ENCODE measurements around the gene LMAN2.

The LMAN2 gene

DNA sequence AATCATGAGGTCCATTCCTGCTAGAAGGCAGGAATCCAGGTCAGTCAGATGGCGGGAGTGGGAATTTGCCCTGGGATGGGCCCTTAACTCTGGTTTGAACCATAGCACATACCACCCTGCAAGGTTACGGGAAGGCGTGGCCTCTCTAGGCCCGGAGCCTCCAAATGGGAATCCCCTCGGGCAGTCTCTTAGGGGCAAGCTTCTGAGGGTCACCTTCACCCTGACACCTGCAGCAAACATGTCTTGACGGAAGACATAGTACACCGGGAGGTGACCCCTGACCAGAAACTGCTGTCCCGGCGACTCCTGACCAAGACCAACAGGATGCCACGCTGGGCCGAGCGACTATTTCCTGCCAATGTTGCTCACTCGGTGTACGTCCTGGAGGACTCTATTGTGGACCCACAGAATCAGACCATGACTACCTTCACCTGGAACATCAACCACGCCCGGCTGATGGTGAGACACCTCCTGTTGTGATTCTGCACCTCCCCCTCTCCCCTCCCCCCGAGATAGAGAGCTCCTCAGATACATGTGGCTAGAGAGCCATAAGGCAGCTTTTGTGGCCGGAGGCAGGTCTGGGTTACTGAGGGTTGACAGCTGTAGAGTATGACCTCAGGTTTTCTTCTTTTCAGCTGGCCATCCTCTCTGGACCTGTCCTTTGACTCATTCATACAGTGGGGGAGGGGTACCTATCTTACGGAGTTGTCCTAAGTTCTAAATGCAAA is 46.9 kb downstream of the LMAN2 start:
- DNase-seq, result no peak

DNA sequence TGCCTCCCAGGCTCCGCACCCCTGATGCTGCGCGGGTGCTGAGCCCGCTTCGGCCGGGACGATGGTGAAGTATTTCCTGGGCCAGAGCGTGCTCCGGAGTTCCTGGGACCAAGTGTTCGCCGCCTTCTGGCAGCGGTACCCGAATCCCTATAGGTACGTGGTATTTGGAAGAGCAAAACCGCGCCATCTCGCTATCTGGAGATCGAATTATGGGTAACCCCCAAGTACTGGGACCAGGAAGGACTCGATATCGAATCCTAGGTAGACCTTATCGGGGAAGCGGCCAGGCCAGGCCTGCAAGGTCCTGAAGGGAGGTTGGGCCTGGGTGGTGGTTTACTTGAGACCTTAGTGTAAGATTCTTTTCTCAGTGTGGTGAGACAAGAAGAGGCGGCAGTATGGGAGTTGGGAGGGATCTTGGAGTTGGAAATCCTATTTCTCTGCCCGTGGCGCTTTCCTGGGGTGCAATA is 47.5 kb downstream of the LMAN2 start:
- no peak for DNase-seq

DNA sequence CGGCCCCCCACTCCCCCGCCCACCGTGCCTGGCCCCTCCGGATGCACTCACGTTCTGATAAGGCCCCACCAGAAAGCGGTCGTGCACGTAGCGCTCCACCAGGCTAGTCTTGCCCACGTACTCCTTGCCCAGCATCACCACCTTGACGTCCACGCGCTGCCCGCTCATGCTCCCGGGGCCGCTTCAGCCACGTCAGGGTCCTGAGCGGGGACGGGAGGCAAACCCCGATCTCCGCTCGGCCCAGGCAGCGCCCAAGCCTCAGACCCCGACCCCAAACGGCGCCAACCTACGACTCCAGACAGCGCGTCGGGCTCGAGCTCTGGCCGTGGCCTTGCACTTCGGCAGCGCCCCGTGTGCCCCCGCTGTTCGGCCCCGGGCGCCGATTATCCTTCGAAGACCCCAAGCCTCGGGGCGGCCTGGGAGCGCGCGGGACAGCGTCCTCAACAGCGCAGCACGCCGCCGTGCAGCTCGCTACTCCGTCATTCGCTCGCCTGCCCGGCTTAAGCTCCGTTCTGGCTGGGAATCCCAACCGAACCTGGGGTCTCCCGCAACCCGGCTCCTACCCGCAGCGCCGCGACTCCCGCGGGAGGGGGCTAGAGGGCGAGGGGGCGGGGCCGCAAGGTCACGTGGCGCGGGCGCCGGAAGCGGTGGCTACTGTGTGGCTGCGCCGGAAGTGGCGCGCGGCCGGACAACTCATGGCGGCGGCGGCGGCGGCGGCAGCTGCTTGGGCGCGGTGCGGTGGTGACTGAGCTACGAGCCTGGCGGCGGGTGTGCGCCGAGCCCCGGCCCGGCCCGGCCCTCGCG is 48.1 kb downstream of the LMAN2 start, which contains the start of the genes PRELID1 and RAB24:
Gene PRELID1 (plus strand): TSS at position 679 of the 804 bp plus-strand sequence. CDS start 187 bp downstream, outside the sequence.
Gene RAB24 (minus strand): TSS at position 599 of the 804 bp plus-strand sequence. CDS start 431 bp downstream, at position 168.
- DNase-seq, result peak; percentile 86

DNA sequence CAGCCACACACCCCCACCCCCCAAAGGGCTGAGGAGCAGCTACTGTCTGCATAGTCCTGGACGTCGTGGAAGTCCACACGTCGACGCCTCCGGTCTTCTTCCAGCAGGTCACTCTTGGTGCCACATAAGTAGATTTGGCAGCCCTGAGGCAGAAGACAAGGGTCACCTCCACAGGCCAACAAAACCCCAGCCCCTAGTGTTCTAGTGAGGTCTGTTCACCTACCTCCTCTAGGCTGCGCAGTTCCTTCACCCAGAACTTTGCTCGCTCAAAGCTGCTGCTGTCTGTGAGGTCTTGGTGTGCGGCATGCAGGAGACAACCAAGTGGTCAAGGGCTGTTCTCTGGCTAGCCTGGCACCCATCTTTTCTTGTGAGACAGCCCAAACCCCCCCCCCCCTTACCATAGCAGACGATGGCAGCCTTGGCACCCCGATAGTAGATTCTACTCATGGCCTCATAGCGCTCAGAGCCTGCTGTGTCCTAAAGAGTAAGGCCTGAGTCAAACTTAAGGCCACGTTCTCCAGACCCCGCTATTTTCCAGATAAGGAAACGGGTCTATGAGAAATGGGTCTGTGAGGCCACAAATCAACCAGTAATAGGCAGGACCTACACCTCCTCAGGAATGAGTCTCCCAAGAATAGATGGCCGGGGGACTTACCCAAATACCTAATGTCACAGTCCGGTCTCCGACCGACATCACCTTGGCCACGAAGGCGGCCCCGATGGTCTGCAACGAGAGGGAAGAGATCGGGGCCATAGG is 48.9 kb downstream of the LMAN2 start:
- no peak for DNase-seq

DNA sequence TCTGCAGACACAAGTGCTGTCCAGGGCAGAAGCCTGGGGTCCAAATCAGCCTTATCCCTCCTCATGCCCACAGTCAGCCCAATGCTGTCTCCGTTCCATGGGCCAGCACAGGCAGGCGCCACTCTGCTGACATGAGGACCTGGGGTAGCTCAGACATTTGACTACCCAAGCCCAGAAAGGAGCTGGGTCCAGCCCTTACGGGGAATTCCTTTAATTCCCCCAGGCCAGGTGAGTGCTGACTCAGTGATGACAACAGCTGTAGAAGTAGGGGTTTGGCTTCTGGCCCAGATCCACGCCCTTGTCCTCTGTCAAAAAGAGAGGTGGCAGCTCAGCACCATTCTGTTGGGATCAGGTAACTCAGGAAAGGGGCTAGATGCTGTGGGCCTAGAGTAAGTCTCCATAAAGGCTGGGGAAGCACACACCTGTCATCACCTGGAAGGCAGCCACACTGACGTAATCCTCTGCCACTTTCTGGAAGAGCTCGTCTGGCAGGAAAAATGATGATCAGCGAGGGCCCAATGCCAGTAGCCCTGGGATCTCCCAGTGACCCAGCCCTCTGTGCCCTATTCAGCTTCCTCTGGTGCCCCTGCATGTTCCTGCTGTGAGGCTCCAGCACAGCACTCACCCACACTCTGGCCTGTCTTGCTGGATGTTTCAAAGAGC is 49.8 kb downstream of the LMAN2 start:
- peak; percentile 83 for DNase-seq

DNA sequence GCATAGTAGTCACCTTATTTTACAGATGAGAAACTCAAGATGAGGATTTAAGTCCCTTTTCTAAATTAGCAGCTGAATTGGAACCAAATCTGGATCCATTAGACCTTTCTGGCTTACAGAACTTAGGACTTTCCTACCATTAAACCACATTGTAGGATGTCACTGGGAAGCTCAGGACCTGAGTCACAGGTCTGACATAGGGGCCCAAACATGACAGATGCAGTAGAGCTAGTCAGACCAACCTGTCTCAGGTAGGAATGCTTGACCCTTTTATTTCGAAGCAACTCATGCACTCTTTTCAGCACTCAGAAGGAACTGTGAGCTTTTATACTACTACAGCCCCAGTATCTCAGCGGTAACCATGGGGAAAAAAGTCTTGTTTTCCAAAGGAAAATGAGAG is 50.5 kb downstream of the LMAN2 start:
- DNase-seq, result no peak

DNA sequence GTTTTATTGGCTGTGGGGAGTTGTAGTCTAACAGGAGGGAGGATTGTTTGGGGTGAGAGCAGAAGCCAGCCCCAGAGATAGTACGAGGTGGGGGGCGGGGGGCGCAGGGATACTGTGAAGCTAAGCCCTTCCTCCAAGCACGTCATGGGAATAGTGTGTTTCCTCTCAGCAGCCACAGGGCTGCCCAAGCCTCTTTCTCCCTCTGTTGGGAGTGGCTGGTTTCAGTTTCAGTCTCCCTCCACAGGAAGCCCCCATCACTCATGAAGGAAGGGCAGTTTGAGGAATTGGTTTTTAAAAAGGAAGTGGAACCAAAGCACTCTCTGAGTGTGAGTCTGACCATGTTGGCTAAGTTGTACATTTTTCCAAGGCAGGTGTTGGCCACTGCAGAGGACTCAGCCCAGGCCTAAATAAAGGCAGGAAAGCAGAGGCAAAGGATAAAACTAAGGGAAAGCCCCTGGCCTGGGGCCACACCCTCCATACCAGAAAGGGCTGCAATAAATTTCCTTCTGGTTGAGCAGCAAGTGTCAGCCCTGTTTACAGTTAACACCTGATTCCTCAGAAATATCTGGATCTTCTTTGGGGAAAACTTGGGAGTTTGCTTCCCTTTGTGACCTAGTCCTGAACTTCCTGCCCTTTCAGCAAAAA is 51.1 kb downstream of the LMAN2 start:
- DNase-seq, result no peak

DNA sequence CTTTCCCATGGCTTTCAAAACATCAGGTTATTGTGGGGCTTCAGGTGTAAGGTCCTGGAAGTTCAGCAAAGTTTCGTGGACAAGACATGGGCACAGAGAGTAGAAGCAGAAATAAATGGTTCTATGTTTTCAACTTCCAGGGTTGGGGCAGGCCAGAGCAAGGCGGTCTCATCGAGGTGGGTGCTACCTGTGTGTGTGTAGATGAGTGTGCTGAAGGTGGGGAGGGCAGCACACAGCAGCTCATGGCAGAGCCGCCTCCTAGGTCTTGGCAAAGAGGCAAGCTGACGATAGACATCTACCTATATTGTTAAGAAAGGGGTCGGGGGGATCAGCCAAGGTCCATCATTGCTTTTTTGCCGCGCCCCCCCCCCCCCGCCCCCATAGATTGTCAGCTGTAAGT is 51.8 kb downstream of the LMAN2 start:
- DNase-seq, result no peak

DNA sequence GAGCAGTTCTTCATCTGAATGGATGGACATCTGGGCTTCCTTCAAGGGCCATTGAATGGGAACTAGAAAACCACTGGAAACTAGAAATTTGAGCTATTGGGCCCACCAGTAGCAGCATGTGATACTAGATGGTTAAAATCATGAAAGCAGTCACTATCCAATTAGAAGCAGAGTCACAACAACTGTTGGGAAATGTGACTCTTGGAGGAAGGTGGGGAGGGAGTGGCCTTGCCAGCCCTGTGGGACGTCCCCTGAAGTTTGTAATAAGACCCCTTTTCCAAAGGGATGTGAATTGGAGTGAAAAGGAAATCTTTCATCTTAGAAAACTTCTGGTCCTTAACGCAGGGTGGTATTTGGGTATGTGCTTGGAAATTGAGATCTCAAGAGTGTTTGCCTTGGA is 53.5 kb downstream of the LMAN2 start:
- no peak for DNase-seq

DNA sequence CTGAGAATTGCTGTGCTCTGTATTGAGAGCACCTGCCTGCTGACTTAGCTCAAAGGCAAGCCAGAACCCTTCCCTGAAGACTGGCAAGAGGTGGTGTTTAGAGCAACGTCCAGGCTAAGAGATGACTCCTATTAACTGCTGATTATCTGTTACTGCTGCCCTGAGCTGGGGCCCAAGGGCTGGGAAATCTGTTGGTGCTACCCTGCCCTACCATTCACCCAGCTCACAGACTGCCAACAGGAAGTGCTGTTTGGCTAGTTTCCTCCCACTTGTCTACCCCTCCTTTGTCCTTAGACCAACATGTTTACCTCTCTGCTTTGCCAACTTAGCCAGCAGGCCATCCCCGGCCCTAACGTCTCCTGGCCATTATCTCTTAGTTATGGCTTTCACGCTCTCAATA is 54.9 kb downstream of the LMAN2 start:
- DNase-seq, result no peak

DNA sequence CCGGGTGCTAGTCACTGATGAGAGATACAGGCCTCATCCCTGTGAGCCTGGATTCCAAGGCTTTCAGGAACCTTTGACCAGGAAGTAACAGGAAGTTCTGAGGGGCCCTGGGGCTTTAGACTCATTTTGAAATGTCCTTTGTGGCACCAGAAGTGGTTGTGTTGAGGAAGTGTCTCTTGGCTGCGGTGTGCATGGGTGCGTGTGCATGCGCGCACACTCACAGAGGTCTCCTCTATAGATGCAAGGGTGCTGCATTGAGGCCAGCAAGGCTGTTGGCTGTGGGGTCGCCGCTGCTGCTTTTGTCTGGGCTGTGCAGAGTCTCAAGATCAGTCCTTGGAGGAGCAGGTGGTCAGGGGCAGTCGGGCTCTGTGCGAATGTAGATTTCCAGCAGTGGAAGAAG is 55.5 kb downstream of the LMAN2 start:
- DNase-seq, result no peak

DNA sequence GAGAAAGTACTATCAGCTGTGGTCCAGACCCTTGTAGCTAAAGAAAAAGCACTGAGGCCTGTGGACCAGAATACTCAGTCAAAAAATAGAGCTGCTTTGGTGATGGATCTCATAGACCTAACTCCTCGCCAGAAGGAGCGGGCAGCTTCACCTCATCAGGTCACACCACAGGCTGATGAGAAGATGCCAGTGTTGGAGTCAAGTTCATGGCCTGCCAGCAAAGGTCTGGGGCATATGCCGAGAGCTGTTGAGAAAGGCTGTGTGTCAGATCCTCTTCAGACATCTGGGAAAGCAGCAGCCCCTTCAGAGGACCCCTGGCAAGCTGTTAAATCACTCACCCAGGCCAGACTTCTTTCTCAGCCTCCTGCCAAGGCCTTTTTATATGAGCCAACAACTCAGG is 56.8 kb downstream of the LMAN2 start:
- DNase-seq, result no peak

DNA sequence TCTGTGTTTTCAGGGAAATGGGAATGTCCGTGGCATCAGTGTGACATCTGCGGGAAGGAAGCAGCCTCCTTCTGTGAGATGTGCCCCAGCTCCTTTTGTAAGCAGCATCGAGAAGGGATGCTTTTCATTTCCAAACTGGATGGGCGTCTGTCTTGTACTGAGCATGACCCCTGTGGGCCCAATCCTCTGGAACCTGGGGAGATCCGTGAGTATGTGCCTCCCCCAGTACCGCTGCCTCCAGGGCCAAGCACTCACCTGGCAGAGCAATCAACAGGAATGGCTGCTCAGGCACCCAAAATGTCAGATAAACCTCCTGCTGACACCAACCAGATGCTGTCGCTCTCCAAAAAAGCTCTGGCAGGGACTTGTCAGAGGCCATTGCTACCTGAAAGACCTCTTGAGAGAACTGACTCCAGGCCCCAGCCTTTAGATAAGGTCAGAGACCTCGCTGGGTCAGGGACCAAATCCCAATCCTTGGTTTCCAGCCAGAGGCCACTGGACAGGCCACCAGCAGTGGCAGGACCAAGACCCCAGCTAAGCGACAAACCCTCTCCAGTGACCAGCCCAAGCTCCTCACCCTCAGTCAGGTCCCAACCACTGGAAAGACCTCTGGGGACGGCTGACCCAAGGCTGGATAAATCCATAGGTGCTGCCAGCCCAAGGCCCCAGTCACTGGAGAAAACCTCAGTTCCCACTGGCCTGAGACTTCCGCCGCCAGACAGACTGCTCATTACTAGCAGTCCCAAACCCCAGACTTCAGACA is 57.5 kb downstream of the LMAN2 start:
- DNase-seq, result no peak

DNA sequence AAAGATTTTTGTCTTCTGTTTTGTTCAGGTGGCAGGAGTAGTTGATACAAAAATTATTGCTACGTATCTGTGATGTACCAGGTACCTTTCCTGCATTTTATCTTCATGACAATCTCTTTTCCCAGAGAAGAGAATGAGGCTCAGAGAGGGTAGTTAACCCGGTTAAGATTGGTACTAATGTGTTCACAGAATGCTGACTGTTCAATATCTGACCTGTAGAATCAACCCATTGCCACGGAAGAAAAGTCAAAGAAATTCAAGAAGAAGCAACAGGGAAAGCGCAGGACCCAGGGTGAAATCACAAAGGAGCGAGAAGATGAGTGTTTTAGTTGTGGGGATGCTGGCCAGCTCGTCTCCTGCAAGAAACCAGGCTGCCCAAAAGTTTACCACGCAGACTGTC is 59.7 kb downstream of the LMAN2 start:
- no peak for DNase-seq

DNA sequence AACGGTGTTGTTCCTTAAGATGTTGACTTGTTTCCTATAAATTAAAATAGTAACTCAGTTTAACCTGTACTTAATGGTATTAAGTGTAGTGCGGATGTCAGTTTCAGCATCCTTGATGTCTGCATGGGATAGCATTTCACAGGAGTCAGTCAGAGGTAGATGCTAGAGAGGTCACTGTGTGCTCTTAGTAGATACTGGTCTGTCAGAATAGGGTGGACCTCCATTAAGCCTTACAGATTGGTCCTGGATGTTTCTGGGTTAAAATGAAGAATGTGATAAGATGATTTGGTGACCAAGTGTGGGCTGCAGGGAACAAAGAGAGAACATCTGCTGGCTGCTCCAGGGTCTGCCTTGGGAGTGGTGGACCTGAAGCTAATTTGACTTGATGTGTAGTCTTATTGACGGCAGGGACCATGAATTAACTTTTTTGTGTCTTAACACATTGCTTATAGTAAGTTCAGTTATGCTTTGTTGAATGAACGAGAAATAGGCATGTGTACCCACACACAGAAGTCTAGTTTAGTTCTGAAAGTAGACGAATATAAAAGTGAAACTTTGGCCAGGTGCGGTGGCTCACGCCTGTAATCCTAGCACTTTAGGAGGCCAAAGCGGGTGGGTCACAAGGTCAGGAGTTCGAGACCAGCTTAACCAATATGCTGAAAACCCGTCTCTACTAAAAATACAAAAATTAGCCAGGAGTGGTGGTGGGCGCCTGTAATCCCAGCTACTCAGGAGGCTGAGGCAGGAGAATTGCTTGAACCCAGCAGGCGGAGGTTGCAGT is 60.5 kb downstream of the LMAN2 start:
- DNase-seq, result no peak

DNA sequence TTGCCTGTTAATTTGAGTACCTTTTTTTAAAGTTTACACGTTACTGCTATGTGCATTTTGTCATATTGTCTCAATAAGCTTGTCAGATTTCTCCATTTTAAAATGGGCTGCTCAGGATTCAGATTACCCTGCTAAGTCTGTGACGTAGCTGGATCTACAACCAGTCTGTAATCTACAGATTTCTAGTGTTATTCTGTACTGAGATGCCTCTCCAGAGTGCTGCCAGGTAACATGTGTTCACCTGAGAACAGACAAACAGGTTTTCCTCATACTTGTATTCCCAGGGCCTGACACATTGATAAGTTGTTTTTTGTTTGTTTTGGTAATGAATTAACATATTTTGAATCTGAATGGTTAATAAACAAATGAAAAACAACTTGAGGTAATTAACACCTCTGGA is 63.3 kb downstream of the LMAN2 start:
- DNase-seq, result no peak

Data from COR-L47 (cell line).